Measurements from ENCODE around the gene MST1R.

The MST1R gene

GRCh38 chr3:49842843-49843517 is 60.7 kb downstream of the MST1R start:
- Mint-ChIP-seq H3K9me3 (no peaks in the 10 kb centered on the region), H3K4me1 (peaks cover 6% of the 10 kb centered on the region), H3K4me3 (no peak overlapping the region), H3K27me3 (no peaks in the 10 kb centered on the region), H3K36me3 (peaks cover 12% of the 10 kb centered on the region), H3K27ac (peak overlapping the region; percentile 30)
- ATAC-seq = no peak

- peaks cover 6% of the 10 kb centered on the region for H3K4me1 Mint-ChIP-seq
- H3K27me3 Mint-ChIP-seq = no peaks in the 10 kb centered on the region
- H3K27ac Mint-ChIP-seq = peak overlapping the region; percentile 37
- no peak for ATAC-seq
- no peaks in the 10 kb centered on the region for H3K9me3 Mint-ChIP-seq
- peaks cover 5% of the 10 kb centered on the region for H3K36me3 Mint-ChIP-seq
- H3K4me3 Mint-ChIP-seq = no peak overlapping the region
These were observed 61.9 kb downstream of the MST1R start for GRCh38 chr3:49841806-49842205.

DNA sequence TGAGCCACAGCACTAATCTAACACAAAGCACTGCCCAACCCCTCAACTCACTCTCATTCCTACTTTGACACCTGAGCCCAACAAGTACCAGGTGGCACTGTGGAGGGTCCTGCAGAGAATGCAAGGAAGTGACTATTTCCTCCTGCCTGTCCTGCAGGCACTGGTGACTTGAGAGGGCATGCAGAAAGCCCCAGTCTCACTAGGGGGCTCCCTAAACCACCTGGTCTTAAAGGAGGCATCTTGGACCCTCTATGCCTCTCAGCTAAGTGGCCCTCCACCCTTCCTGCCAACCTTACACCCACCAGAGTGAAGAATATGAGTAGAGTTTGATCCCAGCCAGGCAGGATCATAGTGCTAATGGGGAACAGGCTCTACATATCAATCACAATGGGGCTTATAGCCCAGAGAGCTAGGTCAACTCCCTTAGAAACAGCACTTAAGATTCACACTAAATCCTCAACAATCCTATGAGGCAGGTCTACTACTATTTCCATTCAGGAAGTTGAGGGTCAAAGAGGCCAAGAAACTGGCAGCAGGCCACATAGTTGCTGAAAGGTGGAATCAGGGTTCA is 62.5 kb downstream of the MST1R start:
- Mint-ChIP-seq H3K4me3 (no peak overlapping the region), H3K27me3 (no peaks in the 10 kb centered on the region), H3K36me3 (peaks cover 5% of the 10 kb centered on the region), H3K4me1 (peaks cover 6% of the 10 kb centered on the region), H3K9me3 (no peaks in the 10 kb centered on the region), H3K27ac (peak overlapping the region; percentile 37)
- ATAC-seq = no peak

DNA sequence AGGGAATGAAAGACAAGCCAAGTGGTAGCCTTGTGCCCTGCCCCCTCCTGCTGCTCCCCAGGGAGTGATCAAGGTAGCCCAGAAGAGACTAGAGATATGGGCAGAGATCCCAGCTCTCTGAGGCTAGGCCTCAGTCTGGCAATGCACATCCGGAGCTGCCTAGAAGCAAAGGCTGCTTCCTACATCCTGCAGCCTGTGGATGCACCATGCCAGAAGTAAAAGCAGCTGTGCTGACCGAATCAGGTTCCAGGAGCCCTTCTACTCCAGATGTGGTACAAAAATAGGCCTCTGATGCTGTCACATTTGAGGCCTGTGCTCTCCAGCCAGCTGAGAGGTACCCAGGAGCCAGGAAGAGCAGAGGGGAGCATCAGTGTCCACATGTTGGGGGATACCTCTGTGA is 63.3 kb downstream of the MST1R start:
- peaks cover 6% of the 10 kb centered on the region for H3K4me1 Mint-ChIP-seq
- H3K27ac Mint-ChIP-seq = peak overlapping the region; percentile 37
- H3K36me3 Mint-ChIP-seq = peaks cover 2% of the 10 kb centered on the region
- no peaks in the 10 kb centered on the region for H3K27me3 Mint-ChIP-seq
- no peaks in the 10 kb centered on the region for H3K9me3 Mint-ChIP-seq
- no peak overlapping the region for H3K4me3 Mint-ChIP-seq
- no peak for ATAC-seq

GRCh38 chr3:49839193-49839809 is 64.4 kb downstream of the MST1R start:
- no peaks in the 10 kb centered on the region for H3K9me3 Mint-ChIP-seq
- no peaks in the 10 kb centered on the region for H3K27me3 Mint-ChIP-seq
- ATAC-seq = peak; percentile 88
- no peak overlapping the region for H3K4me3 Mint-ChIP-seq
- peaks cover 6% of the 10 kb centered on the region for H3K4me1 Mint-ChIP-seq
- H3K36me3 Mint-ChIP-seq = peaks cover 6% of the 10 kb centered on the region
- no peak overlapping the region for H3K27ac Mint-ChIP-seq

Measured in stimulated activated memory B cell treated with anti-CD40 and anti-IgM and Interleukin-4, amounts not matched to agents 10 μg/mL and 1 μg/mL and 100 μg/mL, for 72 hours (primary cell).